ENCODE data around the gene ALPK3.

ALPK3 gene

GRCh38 chr15:84833447-84834228, 16.5 kb downstream of the ALPK3 start:
- Histone ChIP-seq H3K36me3 (ENCODE audit: control insufficient read depth, insufficient read depth, low read length) (peaks cover 18% of the 10 kb centered on the region), H3K27me3 (ENCODE audit: control insufficient read depth, insufficient read depth, low read length) (no peaks in the 10 kb centered on the region), H3K4me3 (ENCODE audit: low read length) (no peak overlapping the region), H3K27ac (ENCODE audit: low read length) (no peak overlapping the region), H3K4me1 (ENCODE audit: control insufficient read depth, insufficient read depth, low read length) (no peaks in the 10 kb centered on the region), H3K9me3 (ENCODE audit: control insufficient read depth, insufficient read depth, low read length) (no peaks in the 10 kb centered on the region)
- WGBS (ENCODE audit: insufficient coverage, insufficient read length): no CpG with 5 or more reads among the region's 4 CpGs
- no peak for DNase-seq (ENCODE audit: low read depth, low spot score)

DNA sequence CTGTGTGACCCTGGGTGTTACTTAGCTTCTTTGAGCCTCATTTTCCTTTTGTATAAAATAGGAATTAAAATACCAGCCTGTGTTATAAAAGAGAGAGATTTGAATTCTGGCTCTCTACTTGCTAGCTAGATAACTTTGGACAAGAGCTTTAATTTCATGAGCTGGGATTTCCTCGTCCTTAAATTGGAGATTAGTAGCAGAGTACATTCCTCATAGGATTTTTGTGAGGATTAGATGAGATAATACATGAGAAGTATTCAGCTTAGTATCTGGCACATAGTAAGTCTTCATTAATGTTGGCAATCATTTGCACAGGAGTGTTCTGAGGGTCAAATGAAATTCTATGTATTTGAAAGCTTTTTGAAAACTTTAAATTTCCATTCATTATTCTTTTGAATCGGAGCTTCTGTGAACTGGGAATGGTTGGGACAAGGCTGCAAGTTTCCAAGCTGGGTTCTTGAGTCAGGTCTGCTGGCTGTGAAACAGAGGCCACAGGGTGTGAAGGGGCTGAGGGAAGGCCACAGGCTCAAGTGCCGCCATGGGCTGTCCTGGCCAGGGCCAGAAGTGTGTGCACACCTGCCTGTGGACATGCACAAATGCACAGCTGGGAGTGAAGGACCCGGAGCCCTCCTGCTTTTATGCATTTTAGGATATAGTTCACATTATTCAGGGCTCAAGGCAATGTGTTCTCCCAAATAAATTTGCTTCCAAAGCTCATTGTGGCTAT, 17.2 kb downstream of the ALPK3 start:
- no CpG with 5 or more reads among the region's 4 CpGs for WGBS (ENCODE audit: insufficient coverage, insufficient read length)
- Histone ChIP-seq H3K4me3 (ENCODE audit: low read length) (no peak overlapping the region), H3K9me3 (ENCODE audit: control insufficient read depth, insufficient read depth, low read length) (no peaks in the 10 kb centered on the region), H3K36me3 (ENCODE audit: control insufficient read depth, insufficient read depth, low read length) (peaks cover 21% of the 10 kb centered on the region), H3K27ac (ENCODE audit: low read length) (no peak overlapping the region), H3K27me3 (ENCODE audit: control insufficient read depth, insufficient read depth, low read length) (no peaks in the 10 kb centered on the region), H3K4me1 (ENCODE audit: control insufficient read depth, insufficient read depth, low read length) (no peaks in the 10 kb centered on the region)
- no peak for DNase-seq (ENCODE audit: low read depth, low spot score)

DNA sequence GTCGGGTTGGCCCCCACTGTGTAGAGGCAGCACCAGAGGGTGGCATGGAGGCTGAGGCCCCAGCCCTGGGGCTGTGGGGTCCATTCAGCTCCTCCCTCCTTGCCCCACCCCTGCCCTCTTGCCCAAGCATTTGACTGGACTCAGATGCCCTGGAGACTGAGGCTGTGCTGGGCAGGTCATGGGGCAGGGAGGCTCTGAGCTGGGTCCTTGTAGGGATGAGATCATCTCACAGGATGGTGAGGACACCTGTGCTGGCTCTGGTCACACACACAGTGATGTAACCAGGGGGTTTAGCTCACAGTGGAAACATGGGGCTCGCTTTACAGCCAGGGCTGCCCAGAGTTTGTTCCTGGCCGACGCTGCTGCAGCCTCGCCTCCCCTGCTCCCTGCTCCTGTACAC, 17.8 kb downstream of the ALPK3 start:
- H3K36me3 ChIP-seq (ENCODE audit: control insufficient read depth, insufficient read depth, low read length): peaks cover 19% of the 10 kb centered on the region
- WGBS (ENCODE audit: insufficient coverage, insufficient read length): no CpG with 5 or more reads among the region's 5 CpGs
- no peak for DNase-seq (ENCODE audit: low read depth, low spot score)
- H3K9me3 ChIP-seq (ENCODE audit: control insufficient read depth, insufficient read depth, low read length): no peaks in the 10 kb centered on the region
- no peaks in the 10 kb centered on the region for H3K4me1 ChIP-seq (ENCODE audit: control insufficient read depth, insufficient read depth, low read length)
- no peak overlapping the region for H3K4me3 ChIP-seq (ENCODE audit: low read length)
- H3K27ac ChIP-seq (ENCODE audit: low read length): no peak overlapping the region
- no peaks in the 10 kb centered on the region for H3K27me3 ChIP-seq (ENCODE audit: control insufficient read depth, insufficient read depth, low read length)

DNA sequence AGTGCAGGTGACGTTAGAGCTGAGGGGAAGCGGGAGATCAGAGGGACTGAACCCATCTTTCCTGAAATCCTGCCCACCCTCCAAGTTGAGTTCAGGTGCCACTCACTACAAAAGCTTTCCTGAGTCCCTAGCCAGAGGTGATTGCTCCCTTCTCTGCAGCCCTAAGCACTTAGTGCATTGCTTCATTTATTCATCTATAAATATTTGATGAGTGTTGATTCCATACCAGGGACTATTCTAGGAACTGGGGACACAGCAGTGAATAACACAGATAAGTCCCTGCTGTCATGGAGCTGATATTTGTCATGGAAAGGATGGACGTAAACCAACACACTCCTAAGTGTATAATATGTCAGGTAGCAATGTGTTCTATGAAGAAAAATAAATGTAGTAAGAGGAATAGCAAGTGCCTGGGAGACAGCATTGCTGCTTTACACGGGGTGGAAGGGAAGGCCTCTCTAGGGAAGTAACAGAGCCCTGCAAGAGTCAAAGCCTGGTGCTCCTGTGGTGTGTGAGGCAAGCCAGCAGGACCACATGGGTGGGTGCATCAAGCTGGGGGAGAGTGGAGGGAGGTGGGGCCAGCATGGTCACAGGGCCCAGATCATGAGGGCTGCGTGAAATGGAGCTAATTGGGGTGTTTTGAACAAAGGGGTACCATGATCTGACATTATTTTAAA, 18.6 kb downstream of the ALPK3 start:
- peaks cover 22% of the 10 kb centered on the region for H3K36me3 ChIP-seq (ENCODE audit: control insufficient read depth, insufficient read depth, low read length)
- H3K4me3 ChIP-seq (ENCODE audit: low read length): no peak overlapping the region
- no peak overlapping the region for H3K27ac ChIP-seq (ENCODE audit: low read length)
- no peaks in the 10 kb centered on the region for H3K9me3 ChIP-seq (ENCODE audit: control insufficient read depth, insufficient read depth, low read length)
- DNase-seq (ENCODE audit: low read depth, low spot score): no peak
- H3K4me1 ChIP-seq (ENCODE audit: control insufficient read depth, insufficient read depth, low read length): no peaks in the 10 kb centered on the region
- H3K27me3 ChIP-seq (ENCODE audit: control insufficient read depth, insufficient read depth, low read length): no peaks in the 10 kb centered on the region
- no CpG with 5 or more reads among the region's 5 CpGs for WGBS (ENCODE audit: insufficient coverage, insufficient read length)

GRCh38 chr15:84836844-84837243, 19.7 kb downstream of the ALPK3 start:
- Histone ChIP-seq H3K4me3 (ENCODE audit: low read length) (no peak overlapping the region), H3K27me3 (ENCODE audit: control insufficient read depth, insufficient read depth, low read length) (no peaks in the 10 kb centered on the region), H3K4me1 (ENCODE audit: control insufficient read depth, insufficient read depth, low read length) (no peaks in the 10 kb centered on the region), H3K9me3 (ENCODE audit: control insufficient read depth, insufficient read depth, low read length) (no peaks in the 10 kb centered on the region), H3K27ac (ENCODE audit: low read length) (no peak overlapping the region), H3K36me3 (ENCODE audit: control insufficient read depth, insufficient read depth, low read length) (peaks cover 22% of the 10 kb centered on the region)
- no CpG with 5 or more reads among the region's 1 CpG for WGBS (ENCODE audit: insufficient coverage, insufficient read length)
- no peak for DNase-seq (ENCODE audit: low read depth, low spot score)

- peaks cover 11% of the 10 kb centered on the region; the same call in 1 of the 2 replicates for H3K36me3 ChIP-seq (ENCODE audit: control insufficient read depth, insufficient read depth, low read length)
- WGBS (ENCODE audit: insufficient coverage, insufficient read length): no CpG with 5 or more reads among the region's 23 CpGs
- no peak for DNase-seq (ENCODE audit: low read depth, low spot score)
Measured at GRCh38 chr15:84839714-84840113, 22.6 kb downstream of the ALPK3 start.

GRCh38 chr15:84840255-84840654, 23.1 kb downstream of the ALPK3 start:
- WGBS (ENCODE audit: insufficient coverage, insufficient read length): no CpG with 5 or more reads among the region's 10 CpGs
- Histone ChIP-seq H3K4me1 (ENCODE audit: control insufficient read depth, insufficient read depth, low read length) (no peaks in the 10 kb centered on the region), H3K27ac (ENCODE audit: low read length) (no peak overlapping the region), H3K9me3 (ENCODE audit: control insufficient read depth, insufficient read depth, low read length) (no peaks in the 10 kb centered on the region), H3K4me3 (ENCODE audit: low read length) (no peak overlapping the region), H3K27me3 (ENCODE audit: control insufficient read depth, insufficient read depth, low read length) (no peaks in the 10 kb centered on the region), H3K36me3 (ENCODE audit: control insufficient read depth, insufficient read depth, low read length) (peaks cover 11% of the 10 kb centered on the region; the same call in 1 of the 2 replicates)
- DNase-seq (ENCODE audit: low read depth, low spot score): no peak

More at GRCh38 chr15:84839714-84840113, 22.6 kb downstream of the ALPK3 start:
- Histone ChIP-seq H3K27me3 (ENCODE audit: control insufficient read depth, insufficient read depth, low read length) (no peaks in the 10 kb centered on the region), H3K9me3 (ENCODE audit: control insufficient read depth, insufficient read depth, low read length) (no peaks in the 10 kb centered on the region), H3K27ac (ENCODE audit: low read length) (no peak overlapping the region), H3K4me3 (ENCODE audit: low read length) (no peak overlapping the region), H3K4me1 (ENCODE audit: control insufficient read depth, insufficient read depth, low read length) (no peaks in the 10 kb centered on the region)

DNA sequence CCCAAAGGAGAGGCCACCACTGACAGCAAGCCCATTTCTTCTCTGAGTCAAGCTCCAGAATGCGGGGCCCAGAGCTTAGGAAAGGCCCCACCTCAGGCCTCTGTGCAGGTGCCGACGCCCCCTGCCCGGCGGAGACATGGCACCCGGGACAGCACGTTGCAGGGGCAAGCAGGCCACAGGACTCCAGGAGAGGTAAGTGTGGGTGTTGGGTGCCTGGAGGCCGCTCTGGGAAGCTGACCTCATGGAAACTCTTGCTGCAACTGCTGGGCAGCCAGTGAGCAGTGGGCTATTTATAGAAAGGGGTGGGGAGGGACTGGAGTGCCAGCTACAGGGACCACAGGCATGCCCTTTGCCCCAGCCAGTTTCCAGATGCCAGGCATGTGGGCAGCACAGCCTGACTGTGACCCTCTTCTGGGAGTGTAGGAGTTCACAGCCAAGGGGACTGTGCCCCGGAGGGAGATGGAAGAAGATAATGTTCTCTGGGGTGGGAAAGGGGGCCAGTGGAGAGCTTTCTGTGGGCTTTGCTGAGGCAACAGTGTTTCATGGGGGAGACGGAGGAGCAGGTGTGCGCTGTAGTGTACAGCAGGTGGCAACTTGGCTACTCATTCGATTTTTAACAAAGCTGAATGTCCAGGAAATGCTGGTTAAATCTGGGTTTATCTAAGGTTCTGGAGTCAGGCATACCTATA, 23.7 kb downstream of the ALPK3 start:
- no CpG with 5 or more reads among the region's 12 CpGs for WGBS (ENCODE audit: insufficient coverage, insufficient read length)
- no peaks in the 10 kb centered on the region for H3K4me1 ChIP-seq (ENCODE audit: control insufficient read depth, insufficient read depth, low read length)
- H3K4me3 ChIP-seq (ENCODE audit: low read length): no peak overlapping the region
- no peak for DNase-seq (ENCODE audit: low read depth, low spot score)
- no peaks in the 10 kb centered on the region for H3K9me3 ChIP-seq (ENCODE audit: control insufficient read depth, insufficient read depth, low read length)
- no peak overlapping the region for H3K27ac ChIP-seq (ENCODE audit: low read length)
- H3K36me3 ChIP-seq (ENCODE audit: control insufficient read depth, insufficient read depth, low read length): peaks cover 10% of the 10 kb centered on the region; the same call in 1 of the 2 replicates
- H3K27me3 ChIP-seq (ENCODE audit: control insufficient read depth, insufficient read depth, low read length): no peaks in the 10 kb centered on the region

- H3K27ac ChIP-seq (ENCODE audit: low read length): no peak overlapping the region
- H3K9me3 ChIP-seq (ENCODE audit: control insufficient read depth, insufficient read depth, low read length): no peaks in the 10 kb centered on the region
- no peak for DNase-seq (ENCODE audit: low read depth, low spot score)
- no CpG with 5 or more reads among the region's 1 CpG for WGBS (ENCODE audit: insufficient coverage, insufficient read length)
- H3K4me1 ChIP-seq (ENCODE audit: control insufficient read depth, insufficient read depth, low read length): no peaks in the 10 kb centered on the region
- no peaks in the 10 kb centered on the region for H3K27me3 ChIP-seq (ENCODE audit: control insufficient read depth, insufficient read depth, low read length)
- no peak overlapping the region for H3K4me3 ChIP-seq (ENCODE audit: low read length)
- H3K36me3 ChIP-seq (ENCODE audit: control insufficient read depth, insufficient read depth, low read length): peaks cover 8% of the 10 kb centered on the region; the same call in 1 of the 2 replicates
Measured at GRCh38 chr15:84842781-84843180, 25.6 kb downstream of the ALPK3 start.

DNA sequence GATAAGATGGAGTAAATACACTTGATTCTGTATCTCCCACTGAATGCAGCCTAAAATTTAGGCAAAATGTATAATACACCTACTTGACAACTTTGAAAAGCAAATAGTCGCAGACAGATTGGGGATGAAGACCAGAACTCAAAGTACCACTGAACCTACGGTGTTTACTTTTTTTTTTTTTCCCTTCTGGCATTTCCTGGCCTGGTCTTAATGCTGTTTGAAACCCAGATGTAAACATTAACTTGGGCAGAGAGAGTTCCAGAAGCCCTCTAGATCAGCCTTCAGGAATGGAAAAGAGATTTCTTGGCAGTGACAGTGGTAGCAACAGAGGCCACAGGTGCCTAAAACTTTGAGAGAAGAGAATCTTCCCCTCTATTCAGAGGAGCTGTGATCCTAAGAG, 27.8 kb downstream of the ALPK3 start:
- no peak for DNase-seq (ENCODE audit: low read depth, low spot score)
- Histone ChIP-seq H3K27ac (ENCODE audit: low read length) (no peak overlapping the region), H3K36me3 (ENCODE audit: control insufficient read depth, insufficient read depth, low read length) (peaks cover 4% of the 10 kb centered on the region; the same call in 1 of the 2 replicates), H3K4me3 (ENCODE audit: low read length) (no peak overlapping the region), H3K9me3 (ENCODE audit: control insufficient read depth, insufficient read depth, low read length) (no peaks in the 10 kb centered on the region), H3K4me1 (ENCODE audit: control insufficient read depth, insufficient read depth, low read length) (no peaks in the 10 kb centered on the region), H3K27me3 (ENCODE audit: control insufficient read depth, insufficient read depth, low read length) (no peaks in the 10 kb centered on the region)
- WGBS (ENCODE audit: insufficient coverage, insufficient read length): no CpG with 5 or more reads among the region's 2 CpGs

All from iPS DF 6.9 (cell line).